AG04450 (cell line): ENCODE results near the gene ARHGEF3. TPM values are rescaled to one million over a fixed set of nuclear protein-coding genes. Genes with fewer than 3 reads are reported as not detected.
"Not testable (repeated sequence)": the region's sequence is repeated elsewhere in the genome, so short reads cannot be mapped to it uniquely, and the experiment has no call there.

Experiments
- CTCF ChIA-PET: fragments of 300-600, 350-600 bp; formaldehyde crosslinking; extraction: SDS; loops from one replicate; lab custom pipeline; 2022; ENCODE audit warnings: antibody characterized with exemption, inconsistent platforms; lab: Charles Lee
- POLR2A ChIA-PET: fragments of 350-600 bp; formaldehyde crosslinking; extraction: SDS; loops from one replicate; lab custom pipeline; 2021; ENCODE audit warnings: antibody characterized with exemption, inconsistent platforms; lab: Yijun Ruan, JAX
- DNase-seq: peaks from one replicate; pipeline ENCODE4 v3.0.0-alpha.2; 2011; ENCODE audit warnings: low read depth, low spot score
- H3K27ac ChIP-seq: one replicate; pipeline ENCODE4 v1.5.1; 2012; ENCODE audit warnings: low read depth, low read length, control low read depth
- H3K27me3 ChIP-seq: one replicate; pipeline ENCODE4 v1.6.0; 2012; ENCODE audit warnings: low read length; ENCODE audit not compliant: control insufficient read depth, insufficient read depth
- H3K4me3 ChIP-seq: 2 replicates; pipeline ENCODE4 v1.5.1; 2011; ENCODE audit warnings: mild to moderate bottlenecking, low read depth, low read length, control low read depth
- H3K9me3 ChIP-seq: 2 replicates; pipeline ENCODE4 v1.5.1; 2012; ENCODE audit warnings: low read length; ENCODE audit not compliant: control insufficient read depth, insufficient read depth
- CTCF ChIP-seq: IDR thresholded peaks from 2 replicates; pipeline ENCODE4 v1.5.1; 2011; ENCODE audit warnings: low read depth, low read length, control low read depth, inconsistent platforms
- polyA plus RNA-seq: library from polyadenylated mRNA; depleted of rRNA; stranded (reverse); fragments of >200 nt; gene quantifications from 2 replicates; pipeline ENCODE4 v1.2.3, GENCODE V29; 2011

ARHGEF3 gene
- polyA plus RNA-seq, 1 experiment: 5.6 TPM

GRCh38 chr3:56700151-56700550, 101.6 kb downstream of the ARHGEF3 start:
- ChIA-PET CTCF (interaction anchor here (1.5 to 7.4 kb wide), 4 partner anchors 15 to 296 kb away, joined by 5 to 179 read pairs (median 92); partner anchors contain the start of gene ARHGEF3), POLR2A (no interaction called here)
- DNase-seq: no peak
- Histone ChIP-seq H3K4me3 (no peak overlapping the region), H3K27me3 (no peaks in the 10 kb centered on the region), H3K27ac (no peak overlapping the region), H3K9me3 (no peaks in the 10 kb centered on the region)
- no peak for TF ChIP-seq CTCF

GRCh38 chr3:56694867-56695683, 106.7 kb downstream of the ARHGEF3 start:
- POLR2A ChIA-PET: no interaction called here
- no peak for DNase-seq
- H3K27me3 ChIP-seq: peaks cover 2% of the 10 kb centered on the region
- no peak for TF ChIP-seq CTCF
- CTCF ChIA-PET: interaction anchor here (0.6 to 3.4 kb wide), 3 partner anchors 104 to 301 kb away, joined by 3 to 18 read pairs (median 4); no protein-coding TSS in a partner anchor
- no peaks in the 10 kb centered on the region for H3K9me3 ChIP-seq
- H3K27ac ChIP-seq: no peak overlapping the region
- no peak overlapping the region for H3K4me3 ChIP-seq

GRCh38 chr3:56693750-56694149, 108.0 kb downstream of the ARHGEF3 start:
- no peak for DNase-seq
- ChIA-PET POLR2A (no interaction called here), CTCF (interaction anchor here (0.6 to 3.4 kb wide), 2 partner anchors 295 to 302 kb away, joined by 3 to 18 read pairs; no protein-coding TSS in a partner anchor)
- Histone ChIP-seq H3K27me3 (peaks cover 2% of the 10 kb centered on the region), H3K9me3 (no peaks in the 10 kb centered on the region), H3K27ac (no peak overlapping the region), H3K4me3 (no peak overlapping the region)
- no peak for TF ChIP-seq CTCF

GRCh38 chr3:56692520-56693433, 109.0 kb downstream of the ARHGEF3 start:
- not testable (repeated sequence) for H3K27me3 ChIP-seq, DNase-seq, H3K9me3 ChIP-seq, H3K27ac ChIP-seq, H3K4me3 ChIP-seq
- ChIA-PET CTCF (interaction anchor here (3.4 kb wide), 1 partner anchor 296 kb away, joined by 18 read pairs; no protein-coding TSS in a partner anchor), POLR2A (interaction anchor here (0.7 kb wide), 1 partner anchor 297 kb away, joined by 4 read pairs; no protein-coding TSS in a partner anchor)

GRCh38 chr3:56692001-56692365, 109.8 kb downstream of the ARHGEF3 start:
- CTCF ChIA-PET, H3K27me3 ChIP-seq, H3K9me3 ChIP-seq, H3K27ac ChIP-seq, DNase-seq, H3K4me3 ChIP-seq, POLR2A ChIA-PET: not testable (repeated sequence)
